GM21515 (cell line): ENCODE results near the gene COBL.

Source experiments
- ATAC-seq: cut with Tn5 transposase; IDR thresholded peaks from one replicate; pipeline ENCODE4 v1.9.1; 2021; ENCODE audit not compliant: unreplicated experiment

COBL gene

GRCh38 chr7:51255536-51256208 is 60.9 kb downstream of the COBL start:
- no peak for ATAC-seq

GRCh38 chr7:51255036-51255435 is 61.6 kb downstream of the COBL start:
- ATAC-seq, result no peak

DNA sequence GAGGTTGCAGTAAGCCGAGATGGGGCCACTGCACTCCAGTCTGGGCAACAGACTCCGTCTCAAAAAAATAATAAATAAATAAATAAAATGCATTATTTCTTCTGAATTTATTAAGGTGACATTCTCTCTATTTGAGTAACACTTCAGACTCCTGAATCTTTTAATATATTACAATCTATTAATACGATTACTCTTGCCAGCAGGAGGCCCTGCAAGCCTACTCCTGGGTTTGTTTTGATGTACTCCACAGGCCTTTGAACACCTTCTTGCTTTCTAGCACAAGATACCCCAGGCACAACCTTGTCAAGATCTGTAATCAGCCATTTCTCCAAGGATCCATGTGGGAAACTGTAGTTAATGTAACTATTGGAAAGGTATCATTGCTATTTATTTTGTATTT is 63.5 kb downstream of the COBL start:
- ATAC-seq, result no peak

GRCh38 chr7:51251290-51251689 is 65.3 kb downstream of the COBL start:
- no peak for ATAC-seq

GRCh38 chr7:51250512-51250911 is 66.1 kb downstream of the COBL start:
- ATAC-seq, result no peak

DNA sequence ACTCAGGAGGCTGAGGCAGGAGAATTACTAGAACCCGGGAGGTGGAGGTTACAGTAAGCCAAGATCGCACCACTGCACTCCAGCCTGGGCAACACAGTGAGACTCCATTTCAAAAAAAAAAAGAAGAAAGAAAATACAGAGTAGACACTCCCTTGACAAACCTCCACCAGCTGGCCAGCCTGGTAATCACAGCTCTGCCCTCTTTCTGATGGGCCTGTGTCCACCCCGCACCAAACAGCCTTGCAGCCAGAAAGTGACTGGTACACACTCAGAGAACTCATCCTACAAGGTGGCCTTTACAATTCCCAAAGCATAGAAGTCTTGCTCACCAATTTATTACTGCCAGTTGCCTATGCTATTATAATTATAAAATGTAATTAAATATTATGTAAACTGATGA is 66.6 kb downstream of the COBL start:
- no peak for ATAC-seq

DNA sequence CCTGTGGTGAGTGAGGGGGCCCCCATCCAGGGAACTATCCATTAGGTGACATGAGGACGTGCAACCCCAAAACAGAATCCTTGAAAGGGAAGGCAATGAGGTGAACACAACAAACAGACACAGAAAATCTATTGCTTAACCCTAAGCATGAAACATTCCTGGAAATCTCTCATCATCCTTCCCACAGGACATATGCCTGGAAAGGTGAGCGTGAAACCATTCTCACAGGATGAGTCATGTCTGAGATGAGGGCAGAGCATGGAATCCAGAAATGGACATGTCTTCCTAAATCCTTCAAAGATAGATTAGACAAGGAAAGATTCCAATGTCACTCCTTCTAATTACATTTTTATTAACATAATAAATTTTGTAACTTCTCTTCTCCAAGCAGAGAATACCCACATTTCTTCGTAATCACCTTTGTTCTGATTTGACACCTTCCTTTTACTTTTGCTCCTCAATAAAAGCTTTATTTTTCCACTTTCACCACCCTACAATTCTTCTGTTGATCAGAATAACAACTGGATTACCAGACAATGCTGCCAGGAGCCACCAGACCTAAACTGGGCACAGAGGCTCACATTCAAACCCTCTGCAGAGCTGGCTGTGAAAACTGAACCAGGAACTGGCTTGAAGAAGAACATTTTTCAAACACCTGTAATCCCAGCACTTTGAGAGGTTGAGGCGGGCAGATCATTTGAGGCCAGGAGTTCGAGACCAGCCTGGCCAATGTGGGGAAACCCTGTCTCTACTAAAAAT is 67.2 kb downstream of the COBL start:
- no peak for ATAC-seq

GRCh38 chr7:51246258-51247245 is 70.1 kb downstream of the COBL start:
- ATAC-seq, result no peak

- no peak for ATAC-seq
Measured at GRCh38 chr7:51244885-51245284, 71.7 kb downstream of the COBL start.

DNA sequence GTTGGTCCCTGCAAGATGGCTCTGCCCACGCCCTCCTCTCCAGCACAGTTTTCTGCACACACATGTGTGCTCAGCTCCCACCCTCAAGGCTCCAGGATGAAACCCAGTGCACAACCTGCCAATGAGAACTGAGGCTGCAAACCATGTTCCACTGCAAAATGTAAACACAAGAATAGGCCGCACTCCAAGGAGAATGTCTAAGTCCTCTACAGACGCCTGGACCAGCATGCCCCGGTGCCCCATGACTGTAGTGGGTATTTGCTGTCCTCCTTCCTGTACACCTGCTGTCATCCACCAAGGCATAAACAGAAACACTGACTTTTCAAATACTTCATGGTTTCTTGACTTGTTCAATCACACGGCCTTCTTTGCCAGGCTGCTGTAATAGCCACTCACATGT is 72.6 kb downstream of the COBL start:
- no peak for ATAC-seq

- no peak for ATAC-seq
Measured at GRCh38 chr7:51243631-51244030, 73.0 kb downstream of the COBL start.

DNA sequence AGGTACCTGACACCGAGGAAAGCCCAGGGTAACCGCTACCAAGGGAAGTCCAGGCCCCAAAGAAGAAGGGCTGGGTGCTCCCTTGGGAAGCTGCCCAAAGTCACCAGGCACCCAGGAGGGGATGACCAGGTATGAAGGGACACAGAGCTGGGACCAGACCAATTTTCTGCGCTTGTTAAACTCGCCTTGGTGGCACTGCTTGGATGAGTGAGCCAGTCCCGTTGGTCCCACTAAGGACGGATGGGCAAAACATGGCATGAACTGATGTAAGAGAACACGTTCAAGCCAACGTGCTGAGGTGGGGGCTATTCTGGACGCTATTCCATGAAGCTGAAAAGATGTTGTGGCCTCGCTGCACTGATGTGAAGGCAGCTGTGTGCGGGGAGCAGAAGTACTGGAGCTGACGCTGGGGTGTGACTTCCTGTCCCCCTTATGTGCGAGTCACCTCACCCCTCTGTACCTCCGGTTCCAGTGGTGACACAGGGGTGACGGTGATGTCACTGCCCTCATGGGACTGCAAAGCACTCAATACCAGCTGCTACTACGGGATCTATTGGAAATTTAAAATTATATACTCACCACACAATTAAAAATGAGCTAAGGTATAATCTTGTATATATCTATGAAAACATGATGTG is 73.6 kb downstream of the COBL start:
- no peak for ATAC-seq

- no peak for ATAC-seq
Measured at GRCh38 chr7:51242007-51242691, 74.5 kb downstream of the COBL start.

- ATAC-seq, result no peak
Measured at GRCh38 chr7:51240868-51241267, 75.7 kb downstream of the COBL start.

DNA sequence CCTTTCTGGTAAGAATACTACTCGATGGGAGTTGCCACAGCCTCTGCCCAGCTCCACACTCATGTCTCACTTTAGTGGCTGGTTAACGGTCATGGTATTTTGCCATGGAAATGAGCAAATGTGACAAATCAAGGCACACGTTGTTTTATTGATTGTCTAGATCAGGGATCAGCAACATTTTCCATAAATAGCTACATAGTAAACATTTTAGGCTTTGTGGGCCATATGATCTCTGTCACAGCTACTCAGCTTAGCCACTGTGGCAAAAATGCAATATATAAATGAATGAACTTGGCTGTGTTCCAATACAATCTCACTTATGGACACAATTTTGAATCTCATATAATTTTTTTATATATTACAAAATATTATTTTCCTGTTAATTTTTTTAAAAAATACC is 76.9 kb downstream of the COBL start:
- no peak for ATAC-seq

GRCh38 chr7:51238981-51239495 is 77.6 kb downstream of the COBL start:
- ATAC-seq, result no peak

- ATAC-seq, result no peak
Measured at GRCh38 chr7:51237446-51238133, 79.0 kb downstream of the COBL start.

DNA sequence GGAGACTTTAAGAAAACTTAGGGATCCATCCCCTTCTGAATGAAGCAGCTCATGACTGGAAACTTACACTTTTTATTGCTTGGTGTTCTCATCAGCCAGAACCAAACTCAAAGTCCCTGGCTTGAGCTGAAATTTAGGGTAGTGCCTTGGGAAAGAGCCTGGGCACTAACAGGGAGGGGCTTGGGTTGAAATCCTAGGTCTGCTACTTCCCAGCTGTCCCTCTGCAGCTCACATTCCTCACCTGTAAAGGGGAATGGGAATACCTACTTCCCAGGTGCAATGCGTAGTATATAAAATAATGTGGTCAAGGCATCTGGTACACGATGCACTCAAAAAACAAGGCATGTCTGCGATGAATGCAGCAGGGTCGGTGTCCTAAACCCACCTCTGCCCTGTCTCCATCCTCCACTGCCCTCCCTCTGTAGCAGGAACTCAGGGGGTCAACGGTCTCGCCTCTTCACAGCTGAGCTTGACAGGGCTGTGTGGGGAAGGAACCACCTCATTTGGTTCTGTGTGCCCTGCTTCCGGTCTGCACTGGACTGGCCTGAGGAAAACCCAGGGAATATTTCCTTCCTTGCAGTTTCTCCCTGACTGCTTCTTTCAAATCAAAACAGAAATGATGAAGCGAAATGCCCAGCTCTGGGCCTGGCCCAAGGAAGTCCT is 80.0 kb downstream of the COBL start:
- no peak for ATAC-seq
